Measurements from ENCODE around the gene IQUB.
"Not testable (repeated sequence)": the region's sequence is repeated elsewhere in the genome, so short reads cannot be mapped to it uniquely, and the experiment has no call there.

Gene IQUB

GRCh38 chr7:123410273-123410904 is 124.0 kb downstream of the IQUB start:
- DNase-seq (ENCODE audit: low read depth) = no peak

GRCh38 chr7:123407951-123408350 is 126.4 kb downstream of the IQUB start:
- not testable (repeated sequence) for DNase-seq (ENCODE audit: low read depth)

Data from stimulated activated CD8-positive, alpha-beta memory T cell treated with anti-CD3 and anti-CD28 coated beads, Interleukin-4, amount 100 ng/mL, for 24 hours (primary cell).